ENCODE data around the gene HES7. TPM values are rescaled to one million over a fixed set of nuclear protein-coding genes. Genes with fewer than 3 reads are reported as not detected.

The HES7 gene
- total RNA-seq, 4 donors from 2014 or later: not detected

DNA sequence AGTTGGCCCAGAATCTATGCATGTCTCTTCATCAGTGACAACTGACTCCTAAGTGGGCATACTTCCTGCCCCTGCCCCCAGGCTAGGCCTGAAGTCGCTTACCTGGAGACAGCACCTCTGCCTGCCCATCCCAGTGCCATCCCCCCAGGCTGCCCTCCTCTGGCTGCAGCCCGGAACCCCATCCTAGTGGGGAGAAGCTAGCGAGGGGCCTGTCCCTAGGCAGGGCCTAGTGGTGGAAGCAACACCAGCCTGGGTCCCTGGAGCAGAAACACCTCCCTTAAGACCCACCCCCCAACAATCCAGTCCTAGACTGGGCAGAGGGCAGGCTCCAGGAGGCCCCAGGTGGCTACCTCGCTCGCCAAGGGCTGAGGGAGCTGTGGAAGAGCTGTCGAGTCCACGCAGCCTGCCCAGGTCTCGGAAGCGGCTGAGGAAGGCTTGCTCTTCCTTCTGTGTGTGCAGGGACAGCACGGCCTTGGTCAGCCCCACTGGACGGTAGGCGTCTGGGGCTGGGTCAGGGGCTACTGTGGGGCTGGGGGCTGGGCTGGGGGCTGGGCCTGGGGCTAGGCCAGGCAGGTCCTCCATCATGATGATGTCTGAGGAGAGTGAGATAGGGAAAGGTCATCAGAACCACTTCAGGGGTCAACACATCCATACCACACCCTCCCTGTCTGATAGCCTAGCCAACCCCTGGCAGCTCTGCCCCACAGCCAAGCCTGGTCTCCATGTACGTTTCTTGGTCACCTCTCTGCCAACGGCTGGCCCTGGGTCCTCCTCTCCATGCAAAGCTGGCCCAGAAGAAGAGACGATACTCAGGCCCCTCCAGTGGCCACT, 20.7 kb upstream of the HES7 start:
- DNase-seq (ENCODE audit: low spot score in 2 of 2): peak in 1 of 2 donors; percentile 63
- no peak overlapping the region for H3K27ac ChIP-seq
- no peak for TF ChIP-seq EP300 (IDR thresholded peaks at IDR 0.05)
- TF ChIP-seq POLR2A (IDR thresholded peaks at IDR 0.05): no peak
- TF ChIP-seq POLR2AphosphoS5 (IDR thresholded peaks at IDR 0.05): no peak
- TF ChIP-seq, protein P1, sequence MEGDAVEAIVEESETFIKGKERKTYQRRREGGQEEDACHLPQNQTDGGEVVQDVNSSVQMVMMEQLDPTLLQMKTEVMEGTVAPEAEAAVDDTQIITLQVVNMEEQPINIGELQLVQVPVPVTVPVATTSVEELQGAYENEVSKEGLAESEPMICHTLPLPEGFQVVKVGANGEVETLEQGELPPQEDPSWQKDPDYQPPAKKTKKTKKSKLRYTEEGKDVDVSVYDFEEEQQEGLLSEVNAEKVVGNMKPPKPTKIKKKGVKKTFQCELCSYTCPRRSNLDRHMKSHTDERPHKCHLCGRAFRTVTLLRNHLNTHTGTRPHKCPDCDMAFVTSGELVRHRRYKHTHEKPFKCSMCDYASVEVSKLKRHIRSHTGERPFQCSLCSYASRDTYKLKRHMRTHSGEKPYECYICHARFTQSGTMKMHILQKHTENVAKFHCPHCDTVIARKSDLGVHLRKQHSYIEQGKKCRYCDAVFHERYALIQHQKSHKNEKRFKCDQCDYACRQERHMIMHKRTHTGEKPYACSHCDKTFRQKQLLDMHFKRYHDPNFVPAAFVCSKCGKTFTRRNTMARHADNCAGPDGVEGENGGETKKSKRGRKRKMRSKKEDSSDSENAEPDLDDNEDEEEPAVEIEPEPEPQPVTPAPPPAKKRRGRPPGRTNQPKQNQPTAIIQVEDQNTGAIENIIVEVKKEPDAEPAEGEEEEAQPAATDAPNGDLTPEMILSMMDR (IDR thresholded peaks at IDR 0.05): no peak
- 71% methylated on average over 6 of the region's 15 CpGs for WGBS
- H3K4me3 ChIP-seq: no peak overlapping the region
- H3K4me1 ChIP-seq: peaks cover 37% of the 10 kb centered on the region
- H3K27me3 ChIP-seq: no peaks in the 10 kb centered on the region
- peaks cover 100% of the 10 kb centered on the region for H3K36me3 ChIP-seq
- H3K9me3 ChIP-seq: no peaks in the 10 kb centered on the region

DNA sequence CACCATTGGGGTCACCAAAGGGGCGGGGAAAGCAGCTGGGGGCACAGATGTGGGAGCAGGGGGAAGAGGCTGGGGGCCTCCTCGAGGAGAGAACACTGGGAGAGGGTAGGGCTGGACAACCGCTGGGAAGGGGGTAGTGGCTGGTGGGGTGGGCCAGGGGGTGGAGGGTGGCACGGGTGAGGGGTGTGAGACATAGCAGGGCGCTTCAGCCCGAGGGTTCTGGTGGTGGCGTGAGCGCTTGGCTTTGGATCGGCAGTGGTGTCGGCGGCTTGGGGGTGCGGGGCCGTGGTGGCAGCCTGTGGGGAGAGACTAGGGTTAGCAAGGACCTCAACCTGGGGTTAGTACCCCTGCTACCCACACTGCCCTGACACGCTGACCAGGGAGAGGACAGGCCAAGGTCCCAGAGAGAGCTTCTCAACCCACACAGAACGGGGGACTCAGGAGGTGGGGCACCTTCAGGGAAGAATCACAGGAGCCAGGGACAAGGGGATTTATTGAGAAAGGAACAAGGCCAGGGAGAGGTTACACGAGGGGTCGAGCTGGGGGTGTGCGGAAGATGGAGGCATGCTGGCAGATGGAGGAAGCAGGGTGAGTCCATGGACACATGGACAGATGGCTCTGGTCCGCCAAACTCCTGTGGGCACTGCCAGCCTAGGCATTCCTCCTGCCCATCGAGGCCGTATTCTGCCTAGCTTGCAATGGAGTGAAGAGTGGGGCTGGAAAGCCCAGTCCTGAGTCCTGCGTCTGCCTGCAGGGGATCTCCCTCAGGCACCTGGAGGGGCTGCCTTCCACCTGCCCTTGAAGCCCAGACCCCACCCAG, 19.9 kb upstream of the HES7 start:
- Histone ChIP-seq H3K9me3 (no peaks in the 10 kb centered on the region), H3K4me3 (no peak overlapping the region), H3K27ac (no peak overlapping the region), H3K4me1 (peaks cover 39% of the 10 kb centered on the region), H3K27me3 (no peaks in the 10 kb centered on the region), H3K36me3 (peaks cover 94% of the 10 kb centered on the region)
- peak in 1 of 2 donors; percentile 79 for DNase-seq (ENCODE audit: low spot score in 2 of 2)
- TF ChIP-seq, protein P1 (IDR thresholded peaks at IDR 0.05): no peak
- TF ChIP-seq EP300 (IDR thresholded peaks at IDR 0.05) (no peak), POLR2A (IDR thresholded peaks at IDR 0.05) (no peak), POLR2AphosphoS5 (IDR thresholded peaks at IDR 0.05) (no peak)
- WGBS: 89% methylated on average over 21 of the region's 22 CpGs

DNA sequence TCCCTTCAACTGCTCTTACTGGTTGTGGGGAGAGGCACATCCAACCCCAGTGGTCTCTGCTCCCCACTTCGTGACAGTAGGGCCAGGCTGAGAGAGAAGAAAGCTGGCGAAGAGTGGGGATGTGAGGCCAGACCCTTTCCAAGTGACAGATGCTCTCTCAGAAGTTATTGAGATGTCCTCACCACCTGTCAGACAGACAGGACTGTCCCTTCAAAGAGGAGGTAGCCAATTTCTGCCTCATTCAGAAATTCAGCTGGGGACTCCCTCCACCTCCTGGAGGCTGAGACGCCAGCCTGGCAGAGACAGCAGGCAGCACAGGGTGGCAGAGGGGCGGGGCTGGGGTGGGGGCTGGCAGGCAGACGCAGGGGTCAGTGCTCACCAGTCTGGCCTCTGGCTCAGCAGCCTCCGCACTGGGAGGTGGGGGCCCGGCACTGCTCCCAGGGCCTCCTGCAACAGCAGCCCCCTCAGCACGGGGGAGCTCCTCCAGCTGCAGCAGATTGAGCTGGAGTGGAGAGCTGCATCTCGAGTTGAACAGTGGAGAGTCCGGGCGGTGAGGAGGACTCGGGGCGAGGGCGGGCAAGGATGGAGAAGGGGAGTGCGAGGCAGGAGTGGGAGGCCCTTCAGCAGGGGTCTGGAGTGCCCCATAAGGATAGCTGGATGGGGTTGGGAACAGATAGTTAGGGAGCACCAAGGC, 19.1 kb upstream of the HES7 start:
- WGBS: 85% methylated on average over 11 of the region's 15 CpGs
- H3K27me3 ChIP-seq: no peaks in the 10 kb centered on the region
- DNase-seq (ENCODE audit: low spot score in 2 of 2): peak in 1 of 2 donors; percentile 76
- H3K4me1 ChIP-seq: peaks cover 37% of the 10 kb centered on the region
- H3K36me3 ChIP-seq: peaks cover 87% of the 10 kb centered on the region
- TF ChIP-seq, protein P1 (IDR thresholded peaks at IDR 0.05): no peak
- TF ChIP-seq POLR2AphosphoS5 (IDR thresholded peaks at IDR 0.05): no peak
- TF ChIP-seq EP300 (IDR thresholded peaks at IDR 0.05): no peak
- no peak for TF ChIP-seq POLR2A (IDR thresholded peaks at IDR 0.05)
- no peaks in the 10 kb centered on the region for H3K9me3 ChIP-seq
- no peak overlapping the region for H3K27ac ChIP-seq
- H3K4me3 ChIP-seq: no peak overlapping the region

DNA sequence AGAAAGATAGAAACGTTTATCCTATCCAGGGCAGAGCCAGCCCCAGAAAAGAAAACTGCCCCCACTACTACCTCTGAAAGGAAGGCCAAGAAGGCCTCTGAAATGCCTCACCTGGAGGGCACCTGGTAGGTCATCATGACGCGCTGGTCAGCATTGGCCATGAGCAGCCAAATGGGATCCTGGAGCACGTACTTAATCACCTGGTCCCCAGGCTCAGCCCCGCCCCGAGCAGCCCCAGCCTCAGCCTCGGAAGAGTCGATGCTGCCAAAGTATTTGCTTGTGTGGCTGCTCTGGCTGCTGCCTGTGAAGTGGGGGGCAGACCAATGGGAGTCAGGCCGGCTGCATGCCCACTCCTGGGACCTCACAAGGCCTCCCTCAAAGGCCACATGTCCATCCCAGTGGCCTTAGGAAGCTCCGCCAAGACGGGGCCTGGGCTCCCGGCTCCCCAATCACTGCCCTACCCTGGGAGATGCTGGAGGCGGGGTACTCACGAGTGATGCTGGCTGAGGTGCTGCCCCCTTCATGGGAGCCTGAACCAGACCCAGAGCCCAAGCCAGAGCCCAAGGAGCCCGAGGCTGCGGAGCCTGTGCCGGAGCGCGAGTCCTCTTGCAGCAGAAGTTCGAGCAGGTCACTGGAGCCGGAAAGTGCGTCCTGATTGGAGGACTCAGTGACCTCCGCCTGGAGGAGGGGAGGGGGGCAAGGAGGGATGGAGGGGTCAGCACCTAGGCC, 18.4 kb upstream of the HES7 start:
- peaks cover 80% of the 10 kb centered on the region for H3K36me3 ChIP-seq
- peak in 1 of 2 donors; percentile 82 for DNase-seq (ENCODE audit: low spot score in 2 of 2)
- TF ChIP-seq, protein P1 (IDR thresholded peaks at IDR 0.05): no peak
- TF ChIP-seq POLR2AphosphoS5 (IDR thresholded peaks at IDR 0.05) (no peak), EP300 (IDR thresholded peaks at IDR 0.05) (no peak), POLR2A (IDR thresholded peaks at IDR 0.05) (no peak)
- H3K4me3 ChIP-seq: no peak overlapping the region
- H3K27ac ChIP-seq: no peak overlapping the region
- peaks cover 36% of the 10 kb centered on the region for H3K4me1 ChIP-seq
- H3K27me3 ChIP-seq: no peaks in the 10 kb centered on the region
- H3K9me3 ChIP-seq: no peaks in the 10 kb centered on the region
- 78% methylated on average over 7 of the region's 23 CpGs for WGBS
